ENCODE measurements around the gene CD28. TPM values are rescaled to one million over a fixed set of nuclear protein-coding genes. Genes with fewer than 3 reads are reported as not detected.

The CD28 gene
- total and polyA plus RNA-seq, 2 donors (not counting 3 experiments of a cell fraction or from before 2014, with no cell fraction given) = 0.15 TPM; not detected in 1

DNA sequence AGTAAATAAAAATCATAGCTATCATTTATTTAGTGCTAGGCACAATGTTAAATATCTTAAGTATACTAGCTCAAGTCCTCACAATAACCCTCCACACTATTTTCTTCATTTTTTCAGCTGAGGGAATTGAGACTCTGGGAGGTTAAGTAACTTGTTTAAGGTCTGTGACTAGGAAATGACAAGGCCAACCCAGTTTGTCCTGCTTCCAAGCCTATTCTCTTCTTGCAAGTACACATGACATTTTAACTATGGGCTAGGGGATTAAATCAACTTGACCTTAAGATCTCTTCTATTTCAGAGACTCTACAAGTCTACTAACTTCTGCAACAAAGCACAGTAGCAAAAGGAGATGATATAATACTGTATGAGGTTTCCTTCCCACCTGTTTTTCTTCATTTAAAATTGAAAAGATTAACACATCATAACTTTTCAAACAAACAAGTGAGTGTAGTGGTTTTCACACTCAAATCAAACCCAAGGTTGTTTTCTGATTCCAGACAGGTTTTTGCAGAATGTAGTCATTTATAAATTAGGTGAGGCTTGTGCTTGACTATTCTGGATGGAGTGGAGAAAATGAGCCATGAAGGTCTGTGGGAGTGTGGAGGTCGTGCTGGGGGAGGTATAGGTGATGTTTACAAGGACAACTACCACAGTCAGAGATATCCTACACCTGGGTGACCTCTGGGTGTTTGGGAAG, 57.0 kb downstream of the CD28 start:
- Histone ChIP-seq H3K36me3 (ENCODE audit: control insufficient read depth in 2 of 2, extremely low read depth in 1 of 2, insufficient read depth in 2 of 2, low read length in 2 of 2) (no peaks in the 10 kb centered on the region), H3K27me3 (ENCODE audit: control insufficient read depth in 2 of 2, insufficient read depth in 2 of 2, low read length in 2 of 2) (no peaks in the 10 kb centered on the region), H3K4me3 (replicated peaks in 1 of 3; ENCODE audit: insufficient read depth in 1 of 3, low read depth in 1 of 3, low read length in 3 of 3) (no peak overlapping the region), H3K79me2 (ENCODE audit: control insufficient read depth, insufficient read depth, low read length) (no peaks in the 10 kb centered on the region), H3K9me3 (replicated peaks; ENCODE audit: control insufficient read depth, insufficient read depth, low read length) (no peaks in the 10 kb centered on the region), H3K4me2 (ENCODE audit: insufficient read depth, low read length) (no peak overlapping the region), H3K9me1 (replicated peaks; ENCODE audit: control insufficient read depth, extremely low read depth, insufficient read depth, low read length) (no peaks in the 10 kb centered on the region), H4K20me1 (replicated peaks; ENCODE audit: control insufficient read depth, extremely low read depth, insufficient read depth, low read length) (no peaks in the 10 kb centered on the region), H3K4me1 (ENCODE audit: control insufficient read depth, extremely low read depth, insufficient read depth, low read length) (peaks cover 7% of the 10 kb centered on the region), H3K9ac (replicated peaks; ENCODE audit: extremely low read depth, insufficient read depth, low read length) (no peak overlapping the region), H2AFZ (ENCODE audit: low read depth, low read length) (no peak overlapping the region), H3K27ac (ENCODE audit: insufficient read depth, low read depth, low read length) (no peak overlapping the region)
- no peak for TF ChIP-seq GATA2 (IDR thresholded peaks at IDR 0.05; ENCODE audit: insufficient read depth, insufficient read length, low read depth, low read length)
- ChIA-PET CTCF (no interaction called here), POLR2A (no interaction called here)
- dilution Hi-C loops (cut with MboI; ENCODE audit: extremely low pct_ligation_motif_present, low sequenced_read_pairs) = no loop called here
- intact Hi-C loops (cut with micrococcal nuclease) = no loop called here
- FAIRE-seq = peak; percentile 18
- DNase-seq (ENCODE audit: low read depth, low spot score) = no peak
- BruUV-seq (replicated peaks) = no TSS peak

DNA sequence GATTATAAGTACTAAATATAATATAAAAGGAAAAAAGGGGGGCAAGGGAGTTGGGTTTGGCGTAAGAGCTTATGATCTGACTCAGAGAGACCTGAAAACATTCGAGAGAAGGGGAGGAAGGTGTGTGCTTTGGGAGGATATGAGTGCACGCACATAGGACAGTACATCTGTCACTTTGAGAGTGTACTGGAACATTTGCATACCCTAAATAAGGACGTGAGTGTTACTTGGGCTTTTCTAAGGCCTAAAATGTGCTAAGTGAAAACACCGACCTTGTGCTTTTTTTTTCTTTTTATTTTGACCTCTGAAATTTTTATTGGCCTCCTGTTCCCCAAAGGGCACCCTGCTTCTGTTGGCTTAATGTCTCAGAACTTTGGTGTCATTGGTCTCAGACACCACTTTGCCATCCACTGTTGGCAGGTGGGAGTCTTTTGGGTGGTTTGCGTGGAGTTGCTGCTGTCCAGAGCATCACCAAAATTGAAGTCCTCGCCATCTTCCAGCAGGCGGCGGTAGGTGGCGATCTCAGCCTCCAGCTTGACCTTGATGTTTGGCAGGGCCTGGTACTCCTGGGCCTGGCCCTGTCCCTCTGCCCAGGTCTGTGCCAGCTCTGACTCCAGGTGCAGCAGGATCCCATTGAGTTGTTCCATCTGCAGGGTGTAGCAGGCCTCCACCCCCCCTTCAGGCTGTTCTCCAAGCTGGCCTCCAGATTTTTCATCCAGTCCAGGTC, 57.7 kb downstream of the CD28 start:
- Histone ChIP-seq H2AFZ (ENCODE audit: low read depth, low read length) (no peak overlapping the region), H3K27me3 (ENCODE audit: control insufficient read depth in 2 of 2, insufficient read depth in 2 of 2, low read length in 2 of 2) (no peaks in the 10 kb centered on the region), H3K4me3 (replicated peaks in 1 of 3; ENCODE audit: insufficient read depth in 1 of 3, low read depth in 1 of 3, low read length in 3 of 3) (no peak overlapping the region), H4K20me1 (replicated peaks; ENCODE audit: control insufficient read depth, extremely low read depth, insufficient read depth, low read length) (no peaks in the 10 kb centered on the region), H3K79me2 (ENCODE audit: control insufficient read depth, insufficient read depth, low read length) (no peaks in the 10 kb centered on the region), H3K9ac (replicated peaks; ENCODE audit: extremely low read depth, insufficient read depth, low read length) (no peak overlapping the region), H3K9me3 (replicated peaks; ENCODE audit: control insufficient read depth, insufficient read depth, low read length) (no peaks in the 10 kb centered on the region), H3K9me1 (replicated peaks; ENCODE audit: control insufficient read depth, extremely low read depth, insufficient read depth, low read length) (no peaks in the 10 kb centered on the region), H3K4me2 (ENCODE audit: insufficient read depth, low read length) (no peak overlapping the region), H3K36me3 (ENCODE audit: control insufficient read depth in 2 of 2, extremely low read depth in 1 of 2, insufficient read depth in 2 of 2, low read length in 2 of 2) (no peaks in the 10 kb centered on the region), H3K27ac (ENCODE audit: insufficient read depth, low read depth, low read length) (no peak overlapping the region), H3K4me1 (ENCODE audit: control insufficient read depth, extremely low read depth, insufficient read depth, low read length) (peaks cover 4% of the 10 kb centered on the region)
- CTCF ChIA-PET = no interaction called here
- intact Hi-C loops (cut with micrococcal nuclease) (no loop called here), dilution Hi-C loops (cut with MboI; ENCODE audit: extremely low pct_ligation_motif_present, low sequenced_read_pairs) (no loop called here)
- DNase-seq (ENCODE audit: low read depth, low spot score) = no peak
- FAIRE-seq = no peak
- BruUV-seq (replicated peaks) = no TSS peak
- TF ChIP-seq JUN (IDR thresholded peaks at IDR 0.05; ENCODE audit: borderline replicate concordance, insufficient read depth, insufficient read length, low read depth) = no peak
- no peak for TF ChIP-seq FOS (IDR thresholded peaks at IDR 0.05; ENCODE audit: borderline replicate concordance, insufficient read depth, low read length)
- no peak for TF ChIP-seq POLR2A (IDR thresholded peaks at IDR 0.05; ENCODE audit: low read depth, low read length)
- TF ChIP-seq POLR2AphosphoS5 (IDR thresholded peaks at IDR 0.05; ENCODE audit: insufficient read depth, low read depth, low read length) = no peak
- no peak for TF ChIP-seq EZH2 (IDR thresholded peaks at IDR 0.05; ENCODE audit: borderline replicate concordance, low read depth, low read length, severe bottlenecking)
- TF ChIP-seq, protein P1, sequence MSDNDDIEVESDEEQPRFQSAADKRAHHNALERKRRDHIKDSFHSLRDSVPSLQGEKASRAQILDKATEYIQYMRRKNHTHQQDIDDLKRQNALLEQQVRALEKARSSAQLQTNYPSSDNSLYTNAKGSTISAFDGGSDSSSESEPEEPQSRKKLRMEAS (IDR thresholded peaks at IDR 0.05; ENCODE audit: insufficient read depth, insufficient read length) = no peak
- TF ChIP-seq MYC (IDR thresholded peaks at IDR 0.05; ENCODE audit: low read depth, low read length) = no peak
- TF ChIP-seq, protein P2, sequence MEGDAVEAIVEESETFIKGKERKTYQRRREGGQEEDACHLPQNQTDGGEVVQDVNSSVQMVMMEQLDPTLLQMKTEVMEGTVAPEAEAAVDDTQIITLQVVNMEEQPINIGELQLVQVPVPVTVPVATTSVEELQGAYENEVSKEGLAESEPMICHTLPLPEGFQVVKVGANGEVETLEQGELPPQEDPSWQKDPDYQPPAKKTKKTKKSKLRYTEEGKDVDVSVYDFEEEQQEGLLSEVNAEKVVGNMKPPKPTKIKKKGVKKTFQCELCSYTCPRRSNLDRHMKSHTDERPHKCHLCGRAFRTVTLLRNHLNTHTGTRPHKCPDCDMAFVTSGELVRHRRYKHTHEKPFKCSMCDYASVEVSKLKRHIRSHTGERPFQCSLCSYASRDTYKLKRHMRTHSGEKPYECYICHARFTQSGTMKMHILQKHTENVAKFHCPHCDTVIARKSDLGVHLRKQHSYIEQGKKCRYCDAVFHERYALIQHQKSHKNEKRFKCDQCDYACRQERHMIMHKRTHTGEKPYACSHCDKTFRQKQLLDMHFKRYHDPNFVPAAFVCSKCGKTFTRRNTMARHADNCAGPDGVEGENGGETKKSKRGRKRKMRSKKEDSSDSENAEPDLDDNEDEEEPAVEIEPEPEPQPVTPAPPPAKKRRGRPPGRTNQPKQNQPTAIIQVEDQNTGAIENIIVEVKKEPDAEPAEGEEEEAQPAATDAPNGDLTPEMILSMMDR (IDR thresholded peaks at IDR 0.05; ENCODE audit: extremely low read depth in 1 of 2, insufficient read depth in 1 of 2, low read depth in 1 of 2, low read length in 2 of 2) = no peak
- TF ChIP-seq GATA2 (IDR thresholded peaks at IDR 0.05; ENCODE audit: insufficient read depth, insufficient read length, low read depth, low read length) = no peak
- POLR2A ChIA-PET = no interaction called here
